Left ventricle myocardium superior (tissue), 1 donor: ENCODE data around the gene ITPR2. TPM values are rescaled to one million over a fixed set of nuclear protein-coding genes. Genes with fewer than 3 reads are reported as not detected.
A peak's percentile ranks its signal among the peaks of the same experiment; 100 is the strongest.
"Not testable (repeated sequence)": the region's sequence is repeated elsewhere in the genome, so short reads cannot be mapped to it uniquely, and the experiment has no call there.

ENCODE experiments used
- ATAC-seq: fragments of 200-7000 bp; cut with Tn5 transposase; one replicate; pipeline ENCODE4 v1.9.1; 2020; ENCODE audit warnings: mild to moderate bottlenecking, moderate library complexity
- DNase-seq: peaks from one replicate; pipeline ENCODE4 v3.0.0-alpha.2; 2020
- intact Hi-C: fragments of 100-400 bp; cut with micrococcal nuclease; formaldehyde crosslinking; loops from one replicate; pipeline ENCODE4 v1.11.0; 2022
- total RNA-seq: library from RNA; stranded (reverse); fragmentation: NEBNext Ultra II Directional; extraction: Animal tissue kit (Norgen Biotek cat#: 25700); gene quantifications from one replicate; pipeline ENCODE4 v1.2.1, GENCODE V29; 2021
- donor health status: DM: no; HTN: yes; CAD: no; lungs with severe emphysema.

The ITPR2 gene
- total RNA-seq, 1 donor from 2014 or later = 10.5 TPM

DNA sequence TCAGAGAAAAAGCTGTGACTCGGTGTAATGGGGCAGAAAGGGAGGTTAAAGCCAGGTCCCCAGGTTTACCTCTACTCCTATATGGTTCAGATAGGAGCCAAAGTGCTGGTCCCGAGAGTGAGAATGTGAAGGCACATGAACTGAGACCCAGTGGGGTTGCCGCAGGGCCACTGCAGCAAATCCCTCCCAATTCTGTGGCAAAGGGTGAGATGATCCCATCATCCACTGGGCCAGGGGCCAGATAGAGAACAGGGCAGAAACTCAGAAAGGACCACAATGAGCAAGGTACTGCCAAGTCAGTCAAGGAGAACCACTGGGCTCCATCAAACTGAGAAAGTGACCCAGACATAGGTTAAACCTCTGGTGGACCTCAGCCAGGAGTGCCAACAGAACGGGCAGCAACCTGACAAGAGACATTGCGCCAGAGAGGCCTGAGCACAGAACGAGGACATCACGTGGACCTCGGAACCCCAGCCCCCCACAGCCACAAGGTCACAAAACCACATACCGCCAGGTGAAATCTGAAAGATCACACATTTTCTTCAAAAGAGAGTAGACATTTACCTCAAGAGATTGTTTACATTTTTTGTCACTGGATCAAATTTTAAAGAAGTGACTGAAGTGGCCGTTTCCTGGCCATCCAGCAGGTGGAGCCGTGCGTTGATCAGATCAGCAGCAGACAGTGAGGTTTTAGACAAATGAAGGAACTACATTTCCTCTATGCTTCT lies 20.5 kb upstream of the ITPR2 start:
- intact Hi-C loops = loop anchor here (5.0 kb wide), 1 partner anchor 34 kb away; no protein-coding TSS in a partner anchor
- ATAC-seq (peak; percentile 86), DNase-seq (peak; percentile 75)

DNA sequence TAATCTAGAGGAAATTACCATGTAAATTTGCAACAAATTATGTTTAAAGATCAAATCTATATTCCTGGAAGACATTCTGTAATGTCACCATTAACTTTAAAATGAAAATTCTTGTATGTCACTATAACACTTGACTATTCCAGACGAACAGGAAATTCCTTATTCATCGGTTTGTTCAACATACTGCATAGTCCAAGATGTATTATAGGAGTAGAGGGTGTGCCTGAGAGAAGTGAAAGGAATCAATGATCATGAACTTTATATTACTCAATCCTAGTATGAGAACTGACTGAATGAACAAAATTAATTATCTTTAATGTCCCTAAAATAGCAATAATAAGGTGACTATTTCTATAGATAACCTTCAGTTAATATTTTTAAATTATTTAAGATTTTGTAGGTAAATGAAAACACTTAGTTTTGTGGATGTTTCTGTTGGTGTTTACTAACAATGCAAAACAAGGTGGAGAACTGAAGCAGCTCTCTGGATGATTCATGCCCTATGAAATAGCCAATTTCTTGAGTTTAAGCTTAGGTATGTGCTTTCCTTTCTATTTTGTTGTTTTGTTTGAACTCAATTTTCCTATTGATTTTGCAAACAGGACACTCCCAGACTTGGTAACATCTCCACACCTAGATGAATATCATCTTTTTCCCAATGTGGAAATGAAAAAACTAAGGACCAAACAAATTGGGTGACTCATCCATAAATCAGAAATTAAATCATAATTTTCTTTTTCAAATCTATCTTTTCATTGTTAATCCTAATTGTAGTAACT lies 18.2 kb upstream of the ITPR2 start:
- ATAC-seq (no peak), DNase-seq (no peak)
- intact Hi-C loops = loop anchor here (5.0 kb wide), 1 partner anchor 36 kb away; no protein-coding TSS in a partner anchor

DNA sequence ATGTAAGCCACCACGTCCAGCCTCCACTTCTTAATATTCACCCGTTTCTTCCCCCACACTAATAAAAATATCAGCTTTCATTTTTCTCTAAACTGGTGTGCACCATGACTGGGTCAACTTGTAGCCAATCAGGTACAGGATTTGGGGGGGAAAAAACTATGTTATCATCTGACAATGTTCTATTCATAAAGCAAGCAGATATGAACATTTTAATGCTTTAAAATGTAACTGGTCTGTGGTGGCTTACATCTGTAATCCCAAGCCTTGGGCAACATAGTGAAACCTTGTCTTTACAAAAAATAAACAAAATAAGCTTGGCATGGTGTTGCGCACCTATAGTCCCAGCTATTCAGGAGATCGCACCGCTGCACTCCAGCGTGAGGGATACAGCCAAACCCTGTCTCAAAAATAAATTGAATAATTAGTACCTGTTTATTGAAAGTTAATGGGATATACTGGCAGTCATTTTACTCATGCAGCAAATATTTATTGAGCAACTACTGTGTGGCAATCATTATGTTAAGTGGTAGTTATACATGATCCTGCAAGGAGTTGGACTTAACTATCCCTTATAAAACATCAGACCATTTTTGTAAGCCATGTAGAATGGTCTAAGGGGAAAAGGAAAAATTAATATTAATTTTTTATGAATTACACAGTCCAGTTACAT lies 15.3 kb upstream of the ITPR2 start:
- intact Hi-C loops = no loop called here
- ATAC-seq = no peak

DNA sequence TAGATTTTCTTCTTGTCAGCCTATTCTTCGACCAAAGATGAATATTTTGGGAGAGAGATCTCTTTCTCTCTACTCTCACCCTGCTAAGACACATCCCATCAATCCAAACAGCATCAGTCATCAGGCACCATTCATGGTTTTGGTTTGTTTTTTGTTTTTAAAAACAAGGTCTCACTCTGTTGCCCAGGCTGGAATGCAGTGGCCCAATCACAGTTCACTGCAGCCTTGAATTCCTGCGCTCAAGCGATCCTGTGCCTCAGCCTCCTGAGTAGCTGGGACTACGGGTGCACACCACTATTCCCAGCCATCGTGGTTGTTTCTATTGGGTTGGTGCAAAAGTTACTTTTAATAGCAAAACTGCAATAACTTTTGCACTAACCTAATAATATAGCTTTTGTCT lies 14.4 kb upstream of the ITPR2 start:
- ATAC-seq = no peak
- intact Hi-C loops = no loop called here

More for the DNA sequence above, 15.3 kb upstream of the ITPR2 start:
- DNase-seq = no peak

DNA sequence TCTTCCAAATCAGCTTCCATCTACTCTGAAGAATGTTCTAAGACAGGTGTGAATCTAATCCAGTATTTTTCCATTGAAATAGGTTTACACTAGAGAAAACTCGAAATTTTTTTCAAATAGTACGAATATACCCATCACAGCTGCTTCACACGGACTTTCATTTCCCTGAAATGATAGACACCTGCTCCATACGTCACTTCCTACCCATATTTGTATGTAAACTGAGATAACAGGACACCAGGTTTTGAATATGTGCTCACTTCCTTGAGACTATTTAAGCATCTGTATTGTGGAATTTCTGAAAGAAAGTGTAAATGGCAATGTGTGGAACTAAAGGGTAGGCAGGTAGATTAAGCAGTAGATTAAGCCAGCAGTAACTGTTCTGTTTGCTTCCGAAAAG lies 13.4 kb upstream of the ITPR2 start:
- DNase-seq (no peak), ATAC-seq (no peak)
- intact Hi-C loops = no loop called here

More for the DNA sequence above, 14.4 kb upstream of the ITPR2 start:
- no peak for DNase-seq

DNA sequence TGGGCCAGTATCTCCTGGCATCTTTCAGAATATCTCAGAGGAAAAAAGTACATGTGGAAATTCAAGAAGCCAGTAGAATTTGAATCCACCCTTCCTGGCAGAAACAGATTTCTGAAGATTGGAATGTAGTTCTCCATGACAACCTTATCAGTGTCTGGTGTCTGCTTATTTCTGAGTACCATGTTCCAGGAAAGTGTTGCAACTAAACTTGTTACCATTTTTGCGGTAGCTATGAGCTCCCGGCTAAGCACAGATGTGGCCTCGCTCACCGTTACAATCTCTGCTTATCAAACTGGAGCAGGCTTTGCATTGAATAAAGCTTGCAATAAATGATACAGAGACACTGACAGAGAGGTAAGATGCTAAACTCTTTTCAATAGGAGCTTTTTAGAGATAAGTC lies 13.0 kb upstream of the ITPR2 start:
- DNase-seq (no peak), ATAC-seq (peak; percentile 97)
- intact Hi-C loops = no loop called here

DNA sequence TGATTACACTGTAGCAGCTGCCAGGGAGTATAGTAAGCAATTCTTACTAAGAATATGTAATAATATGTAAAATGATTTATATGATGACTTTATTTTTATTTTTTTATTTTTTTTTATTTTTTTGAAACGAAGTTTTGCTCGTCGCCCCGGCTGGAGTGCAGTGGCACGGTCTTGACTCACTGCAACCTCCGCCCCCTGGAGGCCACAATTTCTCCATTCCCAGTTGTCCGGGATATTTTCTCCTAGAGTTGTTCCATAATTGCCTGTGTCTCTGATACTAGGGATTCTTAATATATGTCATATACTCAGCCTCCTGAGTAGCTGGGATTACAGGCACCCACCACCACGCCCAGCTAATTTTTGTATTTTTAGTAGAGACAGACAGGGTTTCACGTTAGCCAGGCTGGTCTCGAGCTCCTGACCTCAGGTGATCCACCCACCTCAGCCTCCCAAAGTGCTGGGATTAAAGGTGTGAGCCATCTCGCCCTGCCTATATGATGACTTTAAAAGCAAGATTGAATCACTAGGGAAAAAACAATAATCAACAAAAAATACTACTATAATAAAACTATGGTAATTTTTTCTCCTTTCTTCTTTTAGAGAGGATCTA lies 12.2 kb upstream of the ITPR2 start:
- peak; percentile 79 for ATAC-seq
- peak; percentile 72 for DNase-seq
- intact Hi-C loops = no loop called here

DNA sequence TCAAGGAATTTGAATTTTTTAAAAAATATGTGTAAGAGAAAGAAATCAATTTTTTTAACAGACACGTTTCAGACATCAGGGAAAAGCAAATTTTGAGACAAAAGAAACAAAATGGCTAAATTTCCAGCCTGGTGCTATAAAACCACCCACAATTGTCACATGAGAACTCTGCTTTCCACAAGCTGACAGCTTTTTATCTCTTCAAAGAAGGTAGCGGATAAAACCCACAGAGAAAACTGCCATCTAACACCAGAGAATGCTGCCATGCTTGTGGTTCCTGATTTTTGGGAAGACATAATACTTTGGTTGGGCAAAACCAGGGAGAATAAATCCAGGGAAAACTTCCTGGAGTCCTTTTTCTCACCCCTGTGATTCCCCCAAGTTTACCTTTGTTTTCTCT lies 10.3 kb upstream of the ITPR2 start:
- no peak for DNase-seq
- no peak for ATAC-seq
- intact Hi-C loops = no loop called here

DNA sequence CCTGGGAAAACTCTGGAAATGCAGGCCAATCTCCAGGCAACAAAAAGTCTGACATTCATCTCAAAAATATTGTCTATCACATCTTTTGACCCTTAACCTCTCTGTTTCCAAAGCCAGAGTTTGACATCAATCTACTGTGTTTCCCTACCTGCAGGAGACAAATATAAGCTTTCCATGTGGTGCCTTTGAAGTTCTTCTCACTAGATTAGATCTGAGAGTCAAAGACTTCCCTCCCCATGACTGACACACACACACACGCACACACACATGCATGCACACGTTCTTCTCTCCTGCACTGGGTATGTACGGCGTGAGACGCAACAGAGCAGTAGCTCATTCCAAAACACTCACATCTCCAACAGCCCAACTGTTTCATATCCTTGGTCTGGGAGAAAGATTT lies 8.1 kb upstream of the ITPR2 start:
- DNase-seq (no peak), ATAC-seq (no peak)
- intact Hi-C loops = no loop called here

DNA sequence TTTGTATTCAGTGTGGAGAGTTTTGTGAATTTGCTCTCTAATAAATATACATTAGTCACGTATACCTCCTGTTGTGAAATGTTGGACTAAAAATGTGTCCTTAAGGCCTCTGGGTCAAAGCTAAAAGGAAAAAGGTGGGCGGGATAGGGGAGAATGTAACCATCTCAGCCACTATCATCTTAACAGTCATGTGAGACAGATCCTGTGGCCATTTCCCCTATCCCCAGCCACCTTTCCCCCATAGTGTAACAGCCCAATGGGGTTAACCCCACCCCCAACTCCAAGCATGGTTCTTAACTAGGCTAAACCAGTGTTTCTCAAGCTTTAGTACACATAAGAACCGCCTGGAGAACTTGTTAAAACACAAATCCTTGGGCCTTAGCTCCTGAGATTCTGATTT lies 6.5 kb upstream of the ITPR2 start:
- ATAC-seq (no peak), DNase-seq (no peak)
- intact Hi-C loops = no loop called here

DNA sequence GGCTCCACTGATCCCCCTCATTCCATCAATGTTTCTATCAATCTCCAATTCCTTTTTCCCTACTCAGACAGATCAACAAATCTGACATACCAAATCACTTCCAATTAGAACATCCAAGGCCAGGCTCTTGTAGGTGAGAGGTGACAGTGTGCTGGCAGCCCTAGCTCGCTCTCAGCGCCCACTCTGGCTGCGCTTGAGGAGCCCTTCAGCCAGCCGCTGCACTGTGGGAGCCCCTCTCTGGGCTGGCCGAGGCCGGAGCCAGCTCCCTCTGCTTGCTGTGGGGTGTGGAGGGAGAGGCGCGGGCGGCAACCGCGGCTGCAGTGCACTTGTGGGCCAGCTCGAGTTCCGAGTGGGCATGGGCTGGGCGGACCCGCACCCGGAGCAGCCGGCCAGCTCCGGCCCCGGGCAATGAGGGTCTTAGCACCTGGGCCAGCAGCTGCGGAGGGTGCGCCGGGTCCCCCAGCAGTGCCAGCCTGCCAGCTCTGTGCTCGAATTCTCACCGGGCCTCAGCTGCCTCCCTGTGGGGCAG lies 6.0 kb upstream of the ITPR2 start:
- intact Hi-C loops = no loop called here
- no peak for DNase-seq
- no peak for ATAC-seq

DNA sequence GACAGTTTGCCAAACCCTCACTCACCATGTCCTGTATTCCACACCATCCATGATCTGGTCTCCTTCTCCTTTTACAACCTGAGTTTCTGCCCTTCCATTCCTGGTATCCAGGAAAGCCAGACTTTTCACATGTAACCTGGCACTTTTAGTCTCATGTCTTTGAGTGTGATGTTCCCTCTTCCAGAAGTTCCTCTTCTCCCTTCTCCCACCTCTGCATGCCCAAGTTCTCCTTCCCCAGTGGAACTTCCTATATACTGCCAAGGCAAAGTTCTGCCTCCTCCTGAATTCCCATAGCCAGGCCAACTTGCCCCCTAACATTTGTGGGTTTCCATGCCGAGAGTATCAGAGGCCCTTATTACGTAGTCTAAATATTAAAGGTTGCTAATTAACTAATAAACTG lies 3.2 kb upstream of the ITPR2 start:
- DNase-seq (no peak), ATAC-seq (no peak)
- intact Hi-C loops = no loop called here

DNA sequence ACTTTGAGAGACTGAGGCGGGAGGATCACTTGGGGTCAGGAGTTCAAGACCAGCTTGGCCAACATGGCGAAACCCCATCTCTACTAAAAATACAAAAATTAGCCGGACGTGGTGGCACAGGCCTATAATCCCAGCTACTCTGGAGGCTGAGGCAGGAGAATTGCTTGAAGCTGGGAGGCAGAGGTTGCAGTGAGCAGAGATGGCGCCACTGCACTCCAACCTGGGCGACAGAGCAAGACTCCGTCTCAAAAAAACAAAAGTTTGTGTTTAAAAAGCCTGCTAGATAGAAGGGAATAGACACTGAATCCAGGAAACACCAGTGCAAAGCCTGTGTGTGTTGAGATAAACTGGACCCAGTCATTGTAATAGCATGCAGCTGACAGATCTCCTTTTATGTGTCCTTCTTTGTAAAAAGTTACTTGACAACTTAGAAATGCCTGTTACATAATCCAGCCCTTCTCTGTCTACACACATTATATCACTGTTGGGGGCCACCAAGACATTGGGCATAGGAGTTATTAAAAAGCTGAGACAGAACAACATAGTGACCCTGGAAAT lies 1.6 kb upstream of the ITPR2 start:
- DNase-seq, intact Hi-C loops, ATAC-seq: not testable (repeated sequence)

DNA sequence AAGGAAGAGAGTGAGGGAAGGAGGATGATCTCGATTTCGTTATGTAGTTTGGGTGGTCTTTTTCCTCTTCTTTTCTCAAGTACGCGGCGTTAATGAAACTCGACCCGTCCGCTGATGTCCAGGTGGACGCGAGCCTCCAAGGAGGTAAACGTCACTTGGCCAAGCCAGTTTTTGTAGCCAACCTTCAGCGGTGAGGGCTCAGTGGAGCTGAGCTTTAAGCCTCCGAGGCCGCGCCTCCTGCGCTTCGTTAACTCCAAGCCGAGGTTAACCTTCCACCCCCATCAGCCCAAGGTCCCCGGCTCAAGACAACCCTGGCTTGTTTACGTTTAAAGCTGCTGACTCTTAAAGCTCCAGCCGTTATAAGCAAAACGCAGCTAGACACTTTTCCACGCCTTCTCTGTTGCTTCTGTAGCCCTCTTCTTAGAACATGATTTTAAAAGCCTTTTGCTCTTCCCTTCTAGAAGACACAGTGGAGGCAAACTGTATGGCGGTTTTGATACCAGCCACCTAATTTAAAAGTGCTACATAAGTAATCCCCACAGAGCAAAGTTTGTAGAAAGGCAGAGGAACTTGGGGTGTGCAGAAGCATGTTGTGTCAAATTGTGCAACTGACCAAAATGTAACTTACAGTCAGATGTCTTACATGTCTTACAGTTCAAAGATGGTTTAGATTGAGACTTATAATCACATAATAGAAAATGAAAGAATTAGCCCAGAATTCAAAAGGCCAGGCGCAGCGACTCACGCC lies 923 bp upstream of the ITPR2 start:
- no peak for ATAC-seq
- intact Hi-C loops = no loop called here
- DNase-seq = peak; percentile 47

DNA sequence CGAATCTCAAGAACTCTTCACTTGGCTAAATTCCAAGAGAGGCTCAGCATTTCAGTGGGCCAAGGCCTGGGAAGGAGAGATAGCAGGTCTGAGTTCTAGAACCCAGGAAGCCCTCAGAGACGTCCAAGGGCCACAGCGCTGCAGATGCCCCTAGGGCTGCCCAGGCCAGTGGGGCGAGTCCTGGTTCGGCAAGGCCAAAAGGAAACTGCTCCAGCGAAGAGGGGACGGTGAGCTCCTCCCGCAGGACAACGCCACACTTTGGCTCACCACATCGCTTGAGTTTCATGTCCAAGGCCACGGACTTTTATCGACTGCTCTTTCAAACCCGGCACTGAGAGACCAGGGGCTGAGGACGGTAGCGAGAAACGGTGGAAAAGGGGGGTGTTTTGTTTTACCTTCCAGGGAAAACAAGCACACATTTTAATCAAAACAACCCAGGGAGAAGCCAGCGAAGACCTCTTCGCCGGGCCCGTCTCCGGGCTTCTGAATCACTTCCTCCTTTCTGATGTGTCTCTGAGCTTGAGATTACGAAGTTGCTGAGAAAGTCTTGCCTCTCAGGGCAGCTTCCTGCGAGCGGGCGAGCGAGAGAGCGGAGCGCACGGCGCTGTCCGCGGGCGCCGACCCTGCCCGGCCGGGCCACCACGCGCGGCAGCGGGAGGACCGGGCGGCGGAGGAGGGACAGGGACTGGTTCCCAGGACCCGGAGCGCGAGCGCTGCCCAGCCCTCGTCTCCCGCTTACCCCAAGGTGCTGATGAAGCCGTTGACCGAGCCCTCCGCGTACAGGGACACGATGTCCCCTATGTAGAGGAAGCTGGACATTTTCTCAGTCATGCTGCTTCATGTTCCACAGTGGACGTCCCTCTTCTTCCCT lies 808 bp downstream of the ITPR2 start:
- intact Hi-C loops = no loop called here
- peak; percentile 71 for DNase-seq
- ATAC-seq = peak; percentile 76

DNA sequence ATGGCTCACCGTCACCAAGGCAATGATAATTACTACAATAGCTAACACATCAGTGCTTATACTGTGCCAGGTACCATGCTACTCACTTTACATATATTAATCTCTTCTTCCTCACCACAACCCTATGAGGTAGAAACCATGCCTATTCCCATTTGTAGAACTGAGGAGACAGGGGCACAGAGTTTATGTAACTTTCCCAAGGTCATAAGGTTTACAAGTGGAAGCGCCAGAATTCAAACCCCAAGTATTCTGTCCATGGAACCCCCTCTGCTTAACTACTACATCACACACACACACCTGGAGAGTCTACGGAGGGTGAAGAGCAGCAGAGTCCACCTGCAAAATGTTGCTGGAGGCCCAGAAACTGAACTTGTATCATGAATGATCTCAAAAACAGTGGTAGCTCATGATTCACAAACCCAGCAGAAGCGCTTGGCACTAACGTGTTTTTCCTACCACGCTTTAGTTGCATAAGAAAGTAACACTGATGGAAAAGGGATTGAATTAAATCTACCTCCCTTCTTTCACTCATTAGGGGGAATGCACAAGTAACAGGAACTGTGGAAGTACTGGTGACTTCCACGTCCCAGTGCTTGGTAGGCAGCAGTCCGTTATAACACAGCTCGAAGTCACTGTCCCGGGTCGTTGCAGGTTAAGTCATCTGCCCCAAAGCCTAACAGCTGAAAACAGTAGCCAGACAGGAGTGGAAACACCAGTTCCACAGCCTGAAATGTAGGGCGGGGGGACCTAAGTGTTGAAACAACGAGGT lies 2.0 kb downstream of the ITPR2 start:
- intact Hi-C loops = no loop called here
- no peak for DNase-seq
- ATAC-seq = no peak

DNA sequence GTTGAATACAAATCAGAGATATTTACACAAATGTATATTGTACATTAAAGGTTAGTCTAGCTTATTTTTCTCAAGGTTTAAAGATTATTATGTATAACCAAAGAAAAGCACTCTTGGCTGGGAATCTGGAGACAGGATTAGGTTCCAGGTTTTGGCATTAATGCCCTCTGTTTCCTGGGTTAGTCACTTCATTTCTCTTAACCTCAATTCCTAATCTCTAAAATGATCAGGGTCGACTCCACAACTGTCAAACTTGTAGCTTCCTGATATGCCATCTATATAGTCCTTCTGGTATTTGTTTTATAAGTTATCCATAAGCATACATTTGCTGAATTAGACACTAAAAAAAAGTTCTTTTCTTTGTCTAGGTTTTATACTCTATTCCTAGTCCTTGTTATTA lies 2.6 kb downstream of the ITPR2 start:
- DNase-seq = no peak
- ATAC-seq = no peak
- intact Hi-C loops = no loop called here
